HG03342 (cell line): ENCODE results near the gene UFD1.

ENCODE experiments used
- ATAC-seq: cut with Tn5 transposase; IDR thresholded peaks from one replicate; pipeline ENCODE4 v1.9.1; 2021; ENCODE audit warnings: mild to moderate bottlenecking, moderate library complexity; ENCODE audit not compliant: unreplicated experiment

UFD1 gene

DNA sequence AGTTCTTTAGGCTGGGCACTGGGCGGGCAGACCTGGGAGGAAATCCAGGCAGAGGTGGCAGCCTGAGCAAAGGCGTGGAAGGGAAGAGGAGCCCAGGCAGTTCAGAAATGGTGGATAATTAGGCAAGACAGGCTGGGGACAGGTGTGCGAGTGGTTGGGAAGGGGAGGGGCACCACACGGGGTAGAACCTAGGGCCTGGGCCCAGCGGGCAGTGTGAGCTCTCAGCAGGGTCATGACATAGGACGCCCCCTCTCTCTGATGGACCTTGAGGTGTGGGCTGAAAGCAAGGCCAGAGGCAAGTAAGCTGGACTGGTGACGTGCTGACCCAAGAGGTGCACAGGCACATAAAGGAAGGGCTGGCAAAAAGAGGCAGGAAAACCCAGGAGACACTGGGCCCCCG lies 6.8 kb downstream of the UFD1 start:
- no peak for ATAC-seq

DNA sequence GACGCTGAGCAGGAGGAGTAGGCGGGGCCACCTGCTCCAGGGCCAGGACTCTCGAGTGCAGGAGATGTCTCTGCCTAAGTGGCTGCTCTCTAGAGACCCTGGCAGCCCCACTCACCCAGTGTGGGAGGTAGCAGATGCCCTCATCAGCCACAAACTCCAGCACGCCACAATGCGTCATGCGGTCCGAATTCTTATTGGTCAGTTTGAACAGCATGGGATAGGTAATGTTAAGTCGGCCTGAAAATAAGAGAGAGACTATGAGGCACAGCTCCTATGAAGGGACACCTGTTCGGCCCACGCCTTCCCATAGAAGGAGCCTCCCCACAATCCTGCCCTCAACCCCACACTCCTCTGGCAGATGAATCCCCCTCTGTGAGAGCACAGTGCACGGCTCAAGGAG lies 7.4 kb downstream of the UFD1 start:
- no peak for ATAC-seq

DNA sequence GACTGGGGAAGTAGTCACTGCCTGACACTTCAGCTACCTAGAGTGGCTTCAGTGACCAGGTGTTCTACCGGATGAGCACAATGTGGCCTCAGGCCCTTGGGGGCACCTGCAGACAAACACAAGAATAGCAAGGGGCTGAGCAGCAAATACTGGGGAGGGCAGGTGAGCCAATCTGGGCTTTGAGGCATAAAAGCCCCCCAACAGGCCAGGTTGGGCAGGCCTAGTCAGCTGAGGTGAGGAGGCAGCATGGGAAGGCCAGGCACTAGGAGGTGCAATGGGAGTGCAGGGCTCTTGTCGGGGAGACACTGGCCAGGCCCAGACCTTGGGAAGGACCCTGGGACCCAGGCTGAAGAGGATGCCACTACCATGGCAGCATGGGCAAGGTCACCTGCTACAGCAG lies 9.0 kb downstream of the UFD1 start:
- no peak for ATAC-seq

DNA sequence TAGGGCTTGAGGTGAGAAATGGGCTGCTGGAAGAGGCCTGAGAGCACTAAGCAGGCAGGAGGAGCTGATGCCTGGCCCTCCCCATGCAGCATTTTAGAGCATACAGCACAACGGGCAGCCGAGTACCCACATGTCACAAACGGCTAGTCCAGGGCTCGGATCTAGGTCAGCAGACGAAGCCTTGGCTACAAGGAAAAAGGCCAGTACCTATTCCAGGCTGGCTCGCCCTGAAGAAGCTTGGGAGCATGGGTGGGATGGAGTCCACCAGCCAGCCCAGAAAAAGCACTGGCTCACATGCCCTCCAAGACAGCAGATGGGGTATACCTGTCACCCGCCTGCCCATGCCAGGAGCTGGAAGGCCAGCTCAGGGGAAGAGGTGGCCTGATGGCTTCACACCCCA lies 9.6 kb downstream of the UFD1 start:
- ATAC-seq: no peak

DNA sequence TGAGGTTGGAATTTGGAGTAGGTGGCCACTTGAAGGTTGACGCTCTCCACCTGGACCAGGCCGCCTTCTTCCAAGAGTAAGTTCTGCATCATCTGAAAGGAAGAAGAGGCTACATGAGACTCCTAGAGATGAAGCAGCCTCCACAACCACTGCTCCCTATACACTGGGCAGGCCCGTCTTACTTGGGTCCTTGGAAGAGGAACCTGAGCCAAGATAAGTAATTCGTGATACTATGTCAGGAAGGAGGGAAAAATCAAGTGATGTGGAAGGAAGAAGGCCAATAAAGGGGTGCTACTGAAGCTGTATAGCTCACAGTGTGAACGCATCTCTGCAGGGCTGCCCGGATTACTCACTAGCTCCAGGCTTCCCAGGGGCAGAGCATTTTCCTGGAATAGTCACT lies 11.1 kb downstream of the UFD1 start:
- ATAC-seq: no peak

DNA sequence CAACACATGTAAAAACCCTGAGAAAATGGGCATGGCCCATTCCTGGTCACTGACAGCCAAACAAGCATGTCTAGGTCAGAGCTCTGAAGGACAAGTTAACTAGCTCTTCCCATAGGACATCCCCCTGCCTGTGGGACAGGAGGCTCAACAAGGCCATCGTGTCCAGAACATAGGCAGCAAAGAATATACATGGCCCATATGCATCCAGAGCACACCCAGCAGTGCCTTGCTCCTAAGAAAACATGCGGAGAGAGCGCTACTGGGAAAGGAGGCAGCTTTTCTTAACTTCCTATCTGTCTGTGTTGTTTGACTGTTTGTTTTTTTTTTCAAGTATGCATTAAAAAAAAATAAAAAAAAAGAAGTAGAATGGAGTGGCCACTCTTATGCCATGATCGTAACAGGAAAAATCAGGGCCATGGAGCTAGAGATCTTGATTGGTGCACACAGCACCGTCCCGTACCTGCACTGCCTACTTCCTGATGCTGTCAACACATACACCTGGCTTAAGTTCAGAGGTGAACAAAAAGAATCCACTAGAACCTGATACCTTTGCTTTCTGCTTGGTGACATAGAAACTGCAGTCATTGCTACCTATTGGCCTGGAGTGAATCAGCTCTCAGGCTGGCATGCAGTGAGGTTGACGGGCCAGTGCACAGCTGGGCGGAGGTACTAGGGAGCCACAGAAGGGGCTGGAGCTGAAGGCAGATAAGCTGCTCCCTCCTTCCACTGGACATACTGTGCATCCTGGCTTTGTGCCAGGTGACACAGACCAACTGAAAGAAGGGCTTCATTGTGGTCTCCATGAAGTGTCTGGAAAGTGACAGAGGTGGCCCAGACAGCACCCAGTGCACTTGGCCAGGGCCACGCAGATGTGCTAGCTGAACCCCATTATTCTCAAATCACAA lies 11.9 kb downstream of the UFD1 start:
- no peak for ATAC-seq

DNA sequence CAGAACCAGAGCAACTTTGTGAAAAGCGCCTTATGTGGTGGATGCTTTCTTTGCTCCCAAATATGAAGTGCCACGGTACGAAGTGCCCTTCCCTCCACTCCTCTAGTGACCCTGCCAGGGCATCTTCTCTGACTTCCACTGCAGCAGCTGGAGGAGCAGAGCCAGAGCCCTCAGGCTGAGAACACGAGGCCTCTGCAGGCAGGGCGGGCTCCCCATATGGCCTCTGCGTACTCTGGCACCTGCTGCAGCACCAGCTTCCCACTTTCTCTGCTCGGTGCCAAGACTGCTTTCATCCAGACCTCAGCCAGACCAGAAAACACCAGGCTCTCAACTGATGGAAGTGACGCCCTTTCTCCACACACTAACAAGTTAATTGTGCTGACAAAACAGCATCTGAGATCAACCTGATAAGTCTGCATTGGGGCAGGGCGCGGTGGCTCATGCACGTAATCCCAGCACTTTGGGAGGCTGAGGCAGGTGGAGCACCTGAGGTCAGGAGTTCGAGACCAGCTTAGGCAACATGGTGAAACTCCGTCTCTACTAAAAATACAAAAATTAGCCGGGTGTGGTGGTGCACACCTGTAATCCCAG lies 12.8 kb downstream of the UFD1 start:
- no peak for ATAC-seq

DNA sequence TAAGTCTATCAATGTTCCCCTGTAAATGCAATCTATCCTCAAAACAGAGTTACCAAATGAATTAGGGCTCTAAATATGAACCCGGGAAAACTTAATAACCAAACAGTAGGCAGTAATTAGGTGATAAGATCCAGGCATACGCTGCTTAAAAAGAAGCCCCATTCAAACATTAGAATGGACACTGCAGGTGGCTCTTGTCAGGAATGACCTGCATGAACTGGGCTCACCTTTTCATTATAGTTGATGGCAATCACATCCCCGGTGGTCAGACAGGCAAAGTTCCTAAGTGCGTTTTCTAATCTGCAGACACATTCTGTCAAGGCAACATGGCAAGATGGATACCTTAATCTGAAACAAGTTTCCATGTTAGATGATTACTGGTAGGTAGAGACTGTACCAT lies 14.0 kb downstream of the UFD1 start:
- ATAC-seq: no peak

DNA sequence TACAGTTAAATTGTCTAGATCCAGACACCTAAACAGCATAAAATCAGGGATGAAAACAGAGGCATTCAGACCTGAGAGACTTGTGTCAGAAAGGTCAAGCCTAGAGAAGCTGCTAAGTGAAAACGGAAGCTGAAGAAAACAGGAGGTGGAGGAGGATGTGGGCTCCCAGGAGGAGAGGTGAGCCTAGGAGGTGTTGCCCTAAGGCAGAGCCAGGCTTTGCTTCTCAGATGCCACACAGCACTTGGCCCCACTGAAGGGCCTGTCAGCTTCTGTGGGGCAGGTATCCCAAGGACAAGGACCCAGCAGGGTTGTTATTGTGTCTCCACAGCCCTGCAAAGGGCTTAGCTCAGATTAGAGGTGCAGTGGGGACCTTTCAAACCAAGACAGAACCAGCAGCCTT lies 14.4 kb downstream of the UFD1 start:
- ATAC-seq: no peak

DNA sequence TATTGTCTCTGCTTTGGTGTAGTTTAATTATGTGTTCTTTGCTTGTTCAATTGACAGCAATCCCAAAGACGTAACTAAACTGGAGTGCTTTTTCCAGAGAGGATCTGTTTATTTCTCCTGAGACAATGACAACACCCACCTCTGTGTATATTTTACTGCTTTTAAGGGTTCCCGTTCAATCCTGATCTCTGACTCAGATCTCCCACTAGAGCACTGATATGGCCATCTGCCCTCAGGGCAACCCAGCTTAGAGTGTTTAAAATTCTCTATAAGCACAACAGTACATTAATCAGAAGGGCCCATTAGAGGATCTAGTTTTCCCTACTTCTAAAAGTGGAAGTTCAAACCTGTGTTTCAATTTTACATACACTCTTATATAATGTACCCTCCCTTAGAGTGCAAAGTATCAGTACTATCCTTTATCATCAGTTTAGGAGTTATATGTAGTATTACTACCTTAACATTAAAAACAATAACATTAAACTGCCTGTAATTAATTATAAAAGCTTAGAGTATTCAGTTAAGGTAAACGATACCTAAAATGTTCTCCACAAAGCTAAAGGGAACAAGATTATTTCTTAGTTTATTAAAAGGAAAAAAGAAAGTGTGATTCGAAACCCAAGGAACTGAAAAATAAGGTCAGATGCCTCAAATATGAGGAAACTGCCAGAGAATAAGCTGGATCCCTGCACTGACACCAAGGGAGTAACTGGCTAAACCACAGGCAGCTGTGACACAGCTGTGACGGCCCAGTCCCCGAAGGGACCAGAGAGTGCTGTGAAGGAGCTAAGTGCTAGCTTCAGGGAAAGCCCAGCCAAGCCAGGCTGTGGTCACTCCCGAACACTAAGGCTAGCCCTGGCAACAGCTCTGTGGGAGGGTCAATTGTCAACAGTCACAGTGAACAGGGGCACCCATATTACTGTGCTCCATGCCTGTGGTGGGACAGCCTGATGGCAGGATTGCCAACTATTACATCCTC lies 15.2 kb downstream of the UFD1 start:
- ATAC-seq: no peak

DNA sequence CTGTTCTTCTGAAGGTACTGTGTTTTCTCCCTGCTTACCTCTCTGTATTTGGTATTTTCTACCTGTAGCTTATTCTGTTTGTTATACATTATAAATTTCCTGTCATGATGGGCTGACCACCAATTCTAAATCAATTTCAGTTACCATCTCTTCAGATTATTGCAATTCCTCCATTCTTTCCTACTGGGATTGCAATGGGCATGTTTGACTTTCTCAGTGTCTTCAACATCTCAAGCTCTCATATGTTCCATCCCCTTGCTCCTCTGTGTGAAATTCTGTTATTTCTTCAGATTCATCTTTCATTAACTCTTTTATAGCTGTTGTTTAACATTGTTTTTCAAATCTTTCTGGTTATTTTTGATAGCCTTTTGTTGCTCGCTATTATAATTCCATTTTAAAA lies 16.0 kb downstream of the UFD1 start:
- no peak for ATAC-seq

DNA sequence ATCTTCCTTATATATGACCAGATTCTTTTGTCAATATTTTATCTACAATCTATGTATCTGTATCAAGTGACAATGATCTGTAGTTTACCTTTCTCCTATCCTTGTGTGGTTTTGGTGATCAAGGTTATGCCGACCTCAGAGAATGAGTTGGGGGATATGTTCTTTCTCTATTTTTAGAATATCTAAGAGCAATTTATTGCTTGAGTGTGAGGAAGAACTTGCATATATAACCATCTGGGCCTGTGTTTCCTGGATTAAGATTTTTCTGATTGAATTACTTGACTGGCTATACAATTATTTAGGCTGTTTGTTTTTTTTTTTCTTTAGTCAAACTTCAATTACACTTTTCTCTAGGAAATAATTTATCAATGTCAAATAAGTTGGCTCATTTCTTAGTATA lies 17.5 kb downstream of the UFD1 start:
- ATAC-seq: no peak

DNA sequence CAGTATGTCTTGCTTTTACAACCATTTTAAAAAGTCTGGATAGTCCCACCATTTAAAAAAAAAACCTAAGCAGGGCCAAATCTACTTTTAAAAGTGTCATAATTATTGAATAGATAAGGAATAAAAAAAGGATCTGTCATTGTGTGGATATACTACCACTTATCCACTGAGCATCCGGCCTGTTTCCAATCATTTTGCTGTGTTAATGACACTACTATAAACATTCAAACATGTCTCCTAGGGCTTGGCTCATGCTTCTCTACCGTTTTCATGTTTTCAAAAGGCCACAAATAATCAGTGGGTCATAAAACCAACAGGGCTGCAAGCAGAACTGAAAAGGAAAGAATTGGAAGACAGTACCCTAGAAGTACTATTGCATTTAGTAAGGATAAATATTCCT lies 19.0 kb downstream of the UFD1 start:
- ATAC-seq: no peak

DNA sequence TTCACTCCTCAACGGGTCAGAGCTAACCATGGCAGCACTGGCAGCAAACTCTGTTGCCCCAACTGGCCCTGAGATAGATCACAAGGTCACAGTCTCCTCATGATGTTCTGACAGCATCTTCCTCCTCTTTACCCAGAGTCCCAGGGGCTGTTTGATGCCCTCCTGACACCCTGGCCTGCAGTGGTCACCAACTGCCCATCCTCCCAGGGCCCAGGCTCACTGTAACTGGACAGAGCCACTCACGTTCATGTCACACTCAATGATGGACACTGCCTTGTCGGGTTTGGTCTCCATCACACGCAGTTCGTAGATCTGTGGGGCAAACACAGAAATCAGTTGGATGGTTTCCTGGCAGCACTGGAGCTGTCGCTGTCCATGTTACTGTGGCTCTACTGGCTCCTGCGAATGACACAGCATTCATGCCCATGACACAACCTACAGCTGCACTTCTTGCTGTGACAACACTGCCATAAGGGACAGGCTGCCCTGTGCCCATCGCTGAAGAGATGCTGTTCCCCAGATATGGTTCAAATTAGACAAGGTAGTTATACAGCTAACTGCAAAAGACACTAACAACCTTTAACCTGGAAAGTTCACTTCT lies 21.1 kb downstream of the UFD1 start:
- ATAC-seq: no peak

DNA sequence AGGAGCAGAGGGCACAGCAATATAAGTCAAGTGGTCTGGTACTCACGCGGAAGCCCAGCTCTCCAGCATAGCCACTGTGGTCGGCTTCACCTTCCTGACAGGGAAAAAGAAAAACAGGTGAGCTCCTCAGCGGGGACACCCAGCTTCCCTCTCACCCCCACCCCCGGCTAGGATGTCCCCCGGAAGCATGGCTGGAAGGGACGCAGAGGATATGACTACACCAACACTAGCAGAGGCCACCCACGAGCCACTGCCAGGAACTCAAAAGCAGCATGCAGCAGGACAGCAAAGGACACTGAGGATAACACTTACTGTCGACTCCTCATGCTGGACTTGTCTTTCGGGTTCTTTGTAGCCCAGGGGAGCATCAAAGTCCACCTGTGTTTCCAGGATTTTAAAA lies 22.5 kb downstream of the UFD1 start:
- no peak for ATAC-seq

DNA sequence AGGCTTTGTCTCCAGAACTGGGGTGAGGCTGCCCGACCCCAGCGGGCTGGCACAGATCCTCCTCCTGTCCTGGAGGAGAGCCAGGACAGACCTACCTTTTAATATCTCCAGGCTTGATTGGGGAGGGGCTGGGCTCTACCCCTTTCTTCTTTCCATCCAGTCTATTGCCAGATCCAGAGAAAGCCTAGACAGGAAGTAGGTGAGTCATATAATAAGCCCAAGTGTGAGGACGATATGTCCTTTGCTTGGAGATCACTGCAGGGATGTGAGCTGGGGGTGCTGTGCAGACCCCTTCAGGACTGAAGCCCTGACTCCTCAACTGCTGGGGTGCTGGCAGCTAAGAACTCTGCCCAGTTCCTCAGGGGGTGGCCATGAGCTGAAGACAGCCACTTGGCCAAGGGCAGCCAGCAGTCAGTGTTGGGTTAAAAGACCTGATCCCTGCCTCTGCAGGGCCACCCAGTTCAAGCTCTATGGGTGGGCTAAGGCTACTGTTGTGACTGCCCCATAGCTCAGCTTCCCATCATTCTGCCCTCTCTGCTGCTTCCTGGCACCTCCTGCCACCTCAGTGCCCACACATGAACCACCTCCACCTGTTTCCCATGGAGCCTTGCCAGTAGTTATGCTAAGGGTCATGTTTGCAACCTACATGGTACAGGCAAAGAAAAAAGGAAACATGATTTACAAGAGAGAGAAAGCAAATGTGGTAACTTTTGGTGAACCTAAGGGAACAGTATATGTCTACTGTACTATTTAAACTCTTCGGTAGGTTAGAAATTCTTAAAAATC lies 23.2 kb downstream of the UFD1 start:
- ATAC-seq: no peak

DNA sequence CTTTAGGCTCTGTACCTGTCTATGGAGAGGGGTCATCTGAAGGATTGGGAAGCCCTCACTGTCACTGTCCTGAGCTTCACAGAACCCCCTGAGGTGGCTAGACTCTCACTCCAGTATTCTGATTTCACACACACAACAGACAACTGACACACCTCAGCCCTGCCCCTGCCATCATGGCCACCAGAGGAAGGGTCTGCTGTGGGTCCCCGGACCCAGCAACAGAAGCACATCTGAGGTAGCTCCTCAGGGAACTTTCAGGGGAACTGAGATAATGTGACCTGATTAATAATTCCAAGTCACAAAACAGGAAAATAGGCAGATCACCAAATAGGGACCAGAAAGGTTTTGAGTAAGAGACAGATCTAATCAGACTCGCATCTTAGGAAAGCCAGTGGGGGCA lies 24.0 kb downstream of the UFD1 start:
- no peak for ATAC-seq

DNA sequence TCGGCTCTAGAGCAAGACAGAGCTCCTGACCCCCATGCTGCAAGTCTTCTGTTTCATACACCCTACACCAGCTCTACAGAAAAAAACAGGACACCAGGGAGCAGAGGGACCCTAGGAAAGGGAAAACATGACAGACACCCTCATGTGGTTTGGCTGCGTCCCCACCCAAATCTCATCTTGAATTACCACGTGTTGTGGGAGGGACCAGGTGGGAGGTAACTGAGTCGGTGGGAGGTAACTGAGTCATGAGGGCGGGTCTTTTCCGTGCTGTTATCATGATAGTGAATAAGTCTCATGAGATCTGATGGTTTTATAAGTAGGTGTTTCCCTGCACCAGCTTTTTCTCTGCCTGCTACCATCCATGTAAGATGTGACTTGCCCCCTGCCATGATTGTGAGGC lies 24.8 kb downstream of the UFD1 start:
- no peak for ATAC-seq

DNA sequence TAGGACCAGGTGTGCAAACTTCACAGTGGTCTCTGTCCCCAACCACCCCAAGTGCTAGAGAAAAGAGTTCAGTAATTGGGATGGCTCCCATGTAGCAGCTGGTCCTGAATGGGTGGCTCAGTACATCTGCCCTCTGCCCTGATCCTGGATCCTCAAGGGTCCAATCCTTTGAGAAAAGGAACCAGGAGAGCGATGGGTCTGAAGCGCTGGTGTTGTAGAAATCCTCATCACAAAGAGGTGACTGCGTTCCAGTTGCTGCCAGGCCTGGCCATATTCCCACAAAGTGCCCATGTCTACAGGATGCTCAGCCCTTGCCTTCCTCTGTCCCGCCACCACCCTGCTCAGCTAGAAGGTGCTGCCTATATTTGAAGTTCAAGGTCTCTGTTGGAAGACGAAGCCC lies 25.3 kb downstream of the UFD1 start:
- ATAC-seq: no peak

DNA sequence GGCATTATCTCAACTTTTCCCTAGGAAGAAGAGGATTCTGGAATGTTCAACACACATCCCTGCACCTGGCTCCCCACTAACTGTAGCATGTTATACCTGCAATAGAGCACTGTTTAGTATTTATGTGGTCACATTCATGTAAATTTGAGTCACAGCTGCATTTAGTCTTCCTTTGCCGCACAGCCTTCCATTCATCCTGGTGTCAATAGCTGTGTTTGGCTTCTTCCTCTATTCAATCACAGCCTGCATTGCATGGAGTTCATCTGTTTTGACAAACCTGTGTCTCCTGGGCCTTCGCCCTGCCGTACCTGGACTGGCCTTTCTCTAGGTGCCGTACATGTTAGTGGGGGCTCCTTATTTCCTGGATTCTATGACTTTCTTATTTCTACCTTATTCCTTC lies 27.4 kb downstream of the UFD1 start:
- ATAC-seq: no peak
